ENCODE data around the gene CACNA1C.

CACNA1C gene

GRCh38 chr12:2259369-2259768, 206.6 kb downstream of the CACNA1C start:
- Histone ChIP-seq H3K4me1 (no peaks in the 10 kb centered on the region), H3K4me3 (ENCODE audit: low read depth, low read length) (no peak overlapping the region), H3K27me3 (peaks cover 3% of the 10 kb centered on the region; the same call in 1 of the 2 replicates), H3K36me3 (no peaks in the 10 kb centered on the region), H3K9me3 (no peaks in the 10 kb centered on the region)
- no peak for DNase-seq
- TF ChIP-seq CTCF (IDR thresholded peaks at IDR 0.05; ENCODE audit: low read depth, low read length): no peak

- H3K9me3 ChIP-seq: no peaks in the 10 kb centered on the region
- H3K4me1 ChIP-seq: no peaks in the 10 kb centered on the region
- H3K4me3 ChIP-seq (ENCODE audit: low read depth, low read length): no peak overlapping the region
- no peaks in the 10 kb centered on the region for H3K36me3 ChIP-seq
- peaks cover 9% of the 10 kb centered on the region for H3K27me3 ChIP-seq
- TF ChIP-seq CTCF (IDR thresholded peaks at IDR 0.05; ENCODE audit: low read depth, low read length): no peak
- DNase-seq: no peak
Observed at GRCh38 chr12:2260441-2260840, 207.7 kb downstream of the CACNA1C start.

- DNase-seq: no peak
- H3K9me3 ChIP-seq: no peaks in the 10 kb centered on the region
- TF ChIP-seq CTCF (IDR thresholded peaks at IDR 0.05; ENCODE audit: low read depth, low read length): no peak
Observed at GRCh38 chr12:2261708-2262107, 208.9 kb downstream of the CACNA1C start.

DNA sequence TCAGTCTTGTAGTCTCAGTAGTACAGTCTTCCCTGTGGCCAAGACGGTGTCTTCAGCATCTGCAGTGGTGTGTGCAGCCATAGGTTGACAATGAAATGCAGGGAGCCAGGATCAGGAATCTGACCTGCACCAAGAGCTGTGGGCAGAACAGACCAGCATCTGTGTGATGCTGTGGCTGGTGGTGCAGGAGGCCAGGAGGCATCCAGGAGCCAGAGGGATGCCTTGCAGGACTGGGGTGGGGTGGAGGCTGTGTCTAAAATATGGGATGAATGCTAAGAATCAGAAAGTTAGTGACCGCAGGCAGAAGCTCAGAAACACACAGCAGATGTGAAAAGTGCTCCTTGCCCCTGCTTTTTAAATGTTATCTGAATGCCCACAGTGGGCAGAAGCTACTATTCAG, 209.7 kb downstream of the CACNA1C start:
- peaks cover 9% of the 10 kb centered on the region for H3K27me3 ChIP-seq
- H3K36me3 ChIP-seq: no peaks in the 10 kb centered on the region
- no peaks in the 10 kb centered on the region for H3K9me3 ChIP-seq
- DNase-seq: no peak
- no peak for TF ChIP-seq CTCF (IDR thresholded peaks at IDR 0.05; ENCODE audit: low read depth, low read length)
- H3K4me3 ChIP-seq (ENCODE audit: low read depth, low read length): no peak overlapping the region
- H3K4me1 ChIP-seq: no peaks in the 10 kb centered on the region

More at GRCh38 chr12:2261708-2262107, 208.9 kb downstream of the CACNA1C start:
- Histone ChIP-seq H3K4me1 (no peaks in the 10 kb centered on the region), H3K27me3 (peaks cover 9% of the 10 kb centered on the region), H3K36me3 (no peaks in the 10 kb centered on the region), H3K4me3 (ENCODE audit: low read depth, low read length) (no peak overlapping the region)

DNA sequence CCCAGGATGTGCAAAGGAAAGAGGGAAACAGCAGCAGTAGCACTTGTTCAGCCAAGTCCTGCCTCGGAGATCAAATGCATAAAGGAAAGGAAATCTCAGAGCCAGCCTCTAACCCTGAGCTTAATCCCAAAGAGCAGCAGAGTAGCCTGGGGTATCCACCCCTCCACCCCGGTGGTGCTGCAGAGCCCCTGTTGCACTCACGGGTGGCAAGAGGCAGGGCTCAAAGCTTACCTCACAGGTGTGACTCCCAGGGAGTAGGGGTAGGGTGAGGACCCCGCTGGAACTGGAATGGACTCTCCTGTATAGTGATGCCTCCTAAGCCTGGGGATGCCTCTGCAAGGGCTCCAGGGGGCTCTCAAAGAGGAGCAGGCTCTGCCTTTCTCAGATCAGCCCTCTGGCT, 211.1 kb downstream of the CACNA1C start:
- DNase-seq: no peak
- no peaks in the 10 kb centered on the region for H3K36me3 ChIP-seq
- no peaks in the 10 kb centered on the region for H3K9me3 ChIP-seq
- no peak overlapping the region for H3K4me3 ChIP-seq (ENCODE audit: low read depth, low read length)
- TF ChIP-seq CTCF (IDR thresholded peaks at IDR 0.05; ENCODE audit: low read depth, low read length): no peak
- peaks cover 5% of the 10 kb centered on the region for H3K27me3 ChIP-seq
- H3K4me1 ChIP-seq: no peaks in the 10 kb centered on the region

DNA sequence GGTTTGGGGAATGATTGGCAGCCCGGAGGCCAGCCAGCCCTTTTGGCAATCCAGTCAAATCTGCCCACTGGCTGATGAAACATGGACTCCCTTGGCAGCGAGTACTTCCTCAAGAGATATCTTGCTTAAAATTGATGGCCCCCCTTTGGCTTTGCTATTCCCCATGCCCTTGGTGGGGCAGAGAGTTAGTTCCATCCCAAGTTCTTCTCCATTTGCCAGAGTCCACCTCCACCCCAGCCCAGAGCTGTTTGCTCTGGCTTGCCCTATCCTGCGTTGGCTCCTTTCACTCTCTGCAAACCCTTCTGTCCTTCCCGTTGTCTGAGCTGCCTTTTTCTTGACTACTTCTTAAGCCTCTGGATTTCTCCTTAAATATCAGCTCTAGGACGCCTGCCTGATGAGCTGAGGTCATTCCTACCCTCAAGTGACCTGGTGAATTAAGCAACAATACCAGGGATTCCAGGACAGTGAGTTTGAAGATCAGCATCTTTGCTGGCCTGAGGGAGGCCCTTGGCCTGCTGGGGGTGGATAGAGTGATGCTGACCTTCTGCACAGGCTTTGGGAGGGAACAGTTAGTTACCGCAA, 212.0 kb downstream of the CACNA1C start:
- Histone ChIP-seq H3K9me3 (no peaks in the 10 kb centered on the region), H3K27me3 (peaks cover 5% of the 10 kb centered on the region), H3K36me3 (no peaks in the 10 kb centered on the region), H3K4me1 (no peaks in the 10 kb centered on the region), H3K4me3 (ENCODE audit: low read depth, low read length) (no peak overlapping the region)
- TF ChIP-seq CTCF (IDR thresholded peaks at IDR 0.05; ENCODE audit: low read depth, low read length): no peak
- DNase-seq: no peak
